ENCODE data around the gene MLXIP.

MLXIP gene

DNA sequence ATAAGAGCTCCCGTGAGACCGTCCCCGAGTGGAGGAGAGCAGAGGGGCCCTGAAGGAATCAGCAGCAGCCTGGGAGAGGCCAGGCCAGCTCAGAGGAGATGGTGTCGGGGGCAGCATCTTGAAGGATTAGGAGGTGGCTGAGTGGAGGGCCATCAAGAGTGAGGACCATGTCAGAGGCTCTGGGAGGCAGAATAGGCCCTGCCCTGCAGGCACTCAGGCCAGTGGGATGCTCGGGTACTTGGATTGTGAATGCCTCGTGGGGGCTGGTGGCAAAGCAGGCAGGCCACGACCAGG lies 47.7 kb downstream of the MLXIP start:
- DNase-seq (ENCODE audit: low spot score) = no peak

GRCh38 chr12:122126713-122127597 lies 48.4 kb downstream of the MLXIP start:
- DNase-seq (ENCODE audit: low spot score) = no peak

GRCh38 chr12:122127839-122128238 lies 49.3 kb downstream of the MLXIP start:
- no peak for DNase-seq (ENCODE audit: low spot score)

GRCh38 chr12:122128481-122128880 lies 49.9 kb downstream of the MLXIP start:
- DNase-seq (ENCODE audit: low spot score) = no peak

- no peak for DNase-seq (ENCODE audit: low spot score)
Observed at GRCh38 chr12:122129131-122129530, 50.6 kb downstream of the MLXIP start.

- no peak for DNase-seq (ENCODE audit: low spot score)
Observed at GRCh38 chr12:122130150-122130549, 51.6 kb downstream of the MLXIP start.

- DNase-seq (ENCODE audit: low spot score) = no peak
Observed at GRCh38 chr12:122133192-122133950, 54.8 kb downstream of the MLXIP start.

DNA sequence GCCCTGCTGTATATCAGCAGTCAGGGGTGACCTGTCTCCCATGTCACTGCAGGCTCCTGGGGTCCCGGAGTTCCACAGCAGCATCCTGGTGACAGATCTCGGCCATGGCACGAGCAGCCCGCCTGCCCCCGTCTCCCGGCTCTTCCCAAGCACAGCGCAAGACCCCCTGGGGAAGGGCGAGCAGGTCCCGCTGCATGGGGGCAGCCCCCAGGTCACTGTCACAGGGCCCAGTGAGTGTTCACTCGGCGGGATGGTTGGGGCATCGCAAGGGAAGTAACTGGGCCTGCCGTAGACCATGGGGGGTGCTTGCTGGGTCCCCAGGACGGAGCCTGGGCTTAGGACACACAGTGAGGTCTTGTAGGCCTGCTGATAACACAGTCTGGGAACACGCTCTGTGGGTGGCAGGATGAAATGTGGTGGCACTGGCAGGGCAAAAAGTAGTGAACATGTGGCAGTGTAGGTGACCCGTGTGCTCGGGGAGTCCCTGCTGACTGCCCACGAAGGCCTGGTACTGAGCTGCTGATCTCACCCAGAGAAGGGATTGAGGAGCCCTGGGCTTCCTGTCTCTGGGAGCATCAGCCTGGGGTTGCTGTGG lies 57.0 kb downstream of the MLXIP start:
- DNase-seq (ENCODE audit: low spot score) = no peak

GRCh38 chr12:122137229-122137628 lies 58.7 kb downstream of the MLXIP start:
- no peak for DNase-seq (ENCODE audit: low spot score)

DNA sequence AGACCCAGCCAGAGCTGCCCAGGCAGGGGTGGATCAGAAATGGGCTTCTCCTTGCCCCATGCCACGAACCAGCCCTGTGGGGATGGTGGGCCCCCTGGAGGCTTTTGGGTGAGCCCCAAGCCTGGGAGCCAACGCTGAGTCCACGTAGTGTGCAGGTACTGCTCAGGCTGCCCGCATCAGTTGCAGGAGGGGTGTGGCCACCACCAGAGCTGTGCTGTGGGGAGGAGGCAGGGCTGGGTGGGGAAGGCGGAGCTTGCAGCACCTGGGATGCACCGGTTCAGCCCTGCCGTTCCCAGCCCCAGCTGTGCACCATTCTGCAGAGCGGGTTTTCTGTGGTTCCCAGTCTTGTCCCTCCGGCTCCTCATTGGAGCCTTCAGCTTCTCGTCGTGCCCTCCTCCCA lies 59.1 kb downstream of the MLXIP start:
- no peak for DNase-seq (ENCODE audit: low spot score)

DNA sequence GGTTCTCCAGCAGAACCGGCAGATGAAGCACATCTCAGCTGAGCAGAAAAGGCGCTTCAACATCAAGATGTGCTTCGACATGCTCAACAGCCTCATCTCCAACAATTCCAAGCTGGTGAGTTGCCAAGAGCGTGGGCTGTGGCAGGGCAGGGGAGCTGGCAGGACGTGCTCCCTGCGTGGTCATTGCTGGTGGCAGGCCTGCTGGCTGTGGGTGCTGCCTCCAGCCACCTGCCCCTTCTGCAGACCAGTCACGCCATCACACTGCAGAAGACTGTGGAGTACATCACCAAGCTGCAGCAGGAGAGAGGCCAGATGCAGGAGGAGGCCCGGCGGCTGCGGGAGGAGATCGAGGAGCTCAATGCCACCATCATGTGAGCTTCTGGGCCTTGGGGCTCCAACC lies 59.6 kb downstream of the MLXIP start:
- DNase-seq (ENCODE audit: low spot score) = no peak

DNA sequence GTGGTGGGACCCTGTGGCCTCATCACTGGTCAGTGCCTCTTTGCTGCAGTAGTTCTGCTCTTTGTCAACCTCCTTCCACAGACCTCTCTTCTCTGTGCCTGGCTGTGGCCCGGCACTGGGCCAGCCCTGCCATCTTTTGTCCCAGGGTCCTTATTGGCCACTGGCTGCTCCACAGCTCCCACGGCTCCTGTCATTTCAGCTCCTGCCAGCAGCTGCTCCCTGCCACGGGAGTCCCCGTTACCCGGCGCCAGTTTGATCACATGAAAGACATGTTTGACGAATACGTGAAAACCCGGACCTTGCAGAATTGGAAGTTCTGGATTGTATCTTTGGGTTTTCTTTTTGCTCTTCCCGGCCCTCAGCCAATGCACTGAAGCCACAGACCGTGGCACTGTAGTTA lies 60.1 kb downstream of the MLXIP start:
- DNase-seq (ENCODE audit: low spot score) = no peak

GRCh38 chr12:122139266-122139665 lies 60.7 kb downstream of the MLXIP start:
- DNase-seq (ENCODE audit: low spot score) = no peak

DNA sequence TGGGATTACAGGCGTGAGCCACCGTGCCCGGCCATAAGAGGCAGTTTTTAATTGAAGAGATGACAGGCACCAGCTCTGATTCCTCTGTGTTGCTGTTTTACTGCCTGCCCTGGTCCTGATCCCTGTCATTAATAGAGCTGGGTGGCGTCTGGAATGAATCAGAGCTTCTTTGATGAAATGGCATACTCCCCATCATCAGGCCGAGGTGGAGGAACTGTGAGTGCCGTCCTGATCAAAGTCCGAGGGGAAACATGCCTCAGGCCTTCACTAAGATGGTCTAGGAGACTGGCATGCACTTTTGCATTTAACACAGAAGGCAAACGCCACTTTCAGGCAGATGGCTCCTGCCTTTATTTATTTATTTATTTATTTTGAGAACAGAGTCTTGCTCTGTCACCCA lies 61.4 kb downstream of the MLXIP start:
- no peak for DNase-seq (ENCODE audit: low spot score)

GRCh38 chr12:122140467-122141257 lies 62.1 kb downstream of the MLXIP start:
- no peak for DNase-seq (ENCODE audit: low spot score)

DNA sequence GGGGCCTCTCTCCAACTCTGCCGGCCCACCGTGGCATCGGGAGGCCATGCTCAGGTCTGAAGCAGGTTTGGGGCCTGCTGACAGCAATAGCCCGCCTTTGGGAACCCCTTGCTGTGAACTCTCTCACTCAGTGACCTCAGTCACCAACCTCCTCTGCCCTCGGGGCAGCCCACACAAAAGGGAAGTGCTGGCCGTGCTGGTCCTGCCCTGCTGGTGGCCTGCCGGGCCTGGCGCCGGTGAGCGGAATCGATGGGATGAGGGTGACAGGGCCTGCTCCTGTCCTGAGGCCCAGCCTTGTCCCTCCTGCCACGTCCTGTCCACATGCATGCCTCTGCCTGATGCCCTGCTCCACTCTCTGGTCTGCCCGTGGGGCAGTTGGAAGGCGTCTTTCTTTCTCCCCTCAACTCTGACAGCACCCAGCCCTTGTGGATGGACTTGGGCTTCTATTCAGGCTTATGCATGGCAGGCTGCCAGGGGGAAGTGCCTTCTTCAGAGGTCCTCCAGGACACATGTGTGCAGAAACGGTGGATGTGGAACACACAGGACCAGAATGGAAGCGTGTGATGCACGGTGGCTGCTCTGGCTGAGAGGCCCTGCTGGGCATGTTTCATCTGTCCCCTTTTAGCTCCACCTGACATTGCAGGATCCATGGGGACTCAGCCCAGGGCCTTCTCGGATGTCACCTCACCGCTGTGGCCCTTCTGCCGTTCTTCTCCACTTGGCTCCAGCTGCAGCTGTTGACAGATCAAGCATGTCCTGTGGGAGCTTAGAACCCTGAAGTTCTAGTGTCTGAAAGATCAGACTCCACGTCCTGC lies 63.6 kb downstream of the MLXIP start:
- DNase-seq (ENCODE audit: low spot score) = no peak

DNA sequence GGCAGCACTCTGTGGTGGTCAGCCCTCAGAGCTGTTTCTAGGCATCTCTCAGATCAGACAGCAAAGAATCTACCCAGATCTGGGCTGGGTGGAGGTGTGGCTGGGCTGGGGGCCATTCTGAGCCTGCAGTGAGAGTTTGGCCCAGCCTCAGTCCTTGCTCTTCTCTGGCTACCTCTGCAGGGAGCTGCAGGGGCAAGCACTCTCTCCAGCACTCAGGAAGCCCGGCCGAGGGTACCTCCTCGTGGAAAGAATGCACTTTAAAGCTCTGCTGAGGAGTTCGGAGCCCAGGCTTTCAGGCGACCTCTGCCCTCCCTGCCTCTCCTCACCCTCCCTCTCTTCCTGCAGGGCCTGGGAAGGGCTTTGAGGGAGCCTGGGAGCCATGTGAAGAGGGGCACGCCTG lies 64.3 kb downstream of the MLXIP start:
- DNase-seq (ENCODE audit: low spot score) = no peak

- no peak for DNase-seq (ENCODE audit: low spot score)
Observed at GRCh38 chr12:122144885-122145284, 66.3 kb downstream of the MLXIP start.

DNA sequence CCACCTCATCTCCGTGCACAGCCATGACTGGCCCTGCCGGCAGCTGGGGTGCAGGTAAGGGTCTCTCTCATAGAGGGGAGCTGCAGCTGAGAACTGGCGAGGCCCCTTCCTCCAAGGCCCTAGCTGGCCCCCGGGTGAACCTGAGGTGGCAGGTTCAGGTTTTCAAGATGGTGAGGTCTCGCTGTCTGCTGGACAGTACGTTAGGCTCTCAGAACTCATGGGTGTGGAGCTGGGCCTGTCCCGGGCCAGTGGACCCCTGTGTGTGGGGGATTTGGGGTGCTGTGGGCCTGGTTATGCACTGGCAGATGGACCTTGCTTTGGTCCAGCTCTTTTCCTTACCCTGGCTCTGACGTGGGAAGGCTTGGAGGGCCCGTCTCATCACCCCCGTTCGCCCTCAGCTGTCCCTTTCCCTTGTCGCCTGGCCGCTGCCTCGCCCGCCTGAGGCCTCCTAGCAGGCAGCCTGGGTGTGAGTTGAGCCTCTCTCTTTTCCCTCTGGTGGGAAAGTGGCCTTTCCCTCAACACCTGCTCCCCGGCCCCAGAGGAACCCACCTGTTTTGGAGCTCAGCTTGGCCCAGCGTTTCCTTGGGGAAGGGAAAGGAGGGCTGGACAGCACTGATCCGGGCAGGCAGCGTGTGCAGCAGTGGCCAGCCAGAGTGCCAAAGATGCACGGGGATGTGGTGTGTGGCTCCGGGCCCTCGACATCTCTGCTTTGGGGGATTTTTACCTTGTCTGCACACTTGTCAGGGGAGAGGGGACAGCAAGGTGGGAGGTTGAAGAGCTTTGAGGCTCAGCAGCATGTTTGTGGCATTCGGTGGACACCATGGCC lies 67.2 kb downstream of the MLXIP start:
- no peak for DNase-seq (ENCODE audit: low spot score)

GRCh38 chr12:122147514-122148290 lies 69.1 kb downstream of the MLXIP start:
- DNase-seq (ENCODE audit: low spot score) = no peak
